C4-2B (cell line): ENCODE measurements around the gene DZIP1L.
"Not testable (repeated sequence)": the region's sequence is repeated elsewhere in the genome, so short reads cannot be mapped to it uniquely, and the experiment has no call there.

Experiments used
- H3K27ac ChIP-seq: fragments of 450-650 bp; 2 replicates; pipeline ENCODE4 v1.5.1; 2017
- CTCF ChIP-seq: fragments of 450-650 bp; conservative IDR thresholded peaks from 2 replicates; pipeline ENCODE4 v1.5.1; 2017; ENCODE audit warnings: mild to moderate bottlenecking
- ZFX ChIP-seq: fragments of 450-650 bp; IDR thresholded peaks from 2 replicates; pipeline ENCODE4 v1.6.1; 2017

Gene DZIP1L

DNA sequence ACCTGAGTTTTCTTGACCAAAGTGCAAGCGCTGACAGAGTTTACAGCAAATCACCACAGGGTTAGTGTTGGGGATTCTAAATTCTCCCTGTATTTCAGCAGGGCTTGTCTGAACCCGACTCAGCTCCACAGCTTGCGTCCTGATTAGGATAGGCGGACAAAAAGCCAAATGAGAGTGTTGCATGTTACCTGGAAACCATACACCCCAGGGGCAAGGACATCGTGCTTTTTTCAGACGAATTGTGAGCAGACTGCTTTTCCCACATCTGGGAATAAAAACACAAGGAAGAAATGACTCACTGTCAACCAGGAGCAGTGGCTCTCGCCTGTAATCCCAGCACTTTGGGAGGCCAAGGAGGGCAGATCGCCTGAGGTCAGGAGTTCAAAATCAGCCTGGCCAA lies 3.0 kb downstream of the DZIP1L start:
- no peak overlapping the region for H3K27ac ChIP-seq
- TF ChIP-seq ZFX (no peak), CTCF (no peak)

DNA sequence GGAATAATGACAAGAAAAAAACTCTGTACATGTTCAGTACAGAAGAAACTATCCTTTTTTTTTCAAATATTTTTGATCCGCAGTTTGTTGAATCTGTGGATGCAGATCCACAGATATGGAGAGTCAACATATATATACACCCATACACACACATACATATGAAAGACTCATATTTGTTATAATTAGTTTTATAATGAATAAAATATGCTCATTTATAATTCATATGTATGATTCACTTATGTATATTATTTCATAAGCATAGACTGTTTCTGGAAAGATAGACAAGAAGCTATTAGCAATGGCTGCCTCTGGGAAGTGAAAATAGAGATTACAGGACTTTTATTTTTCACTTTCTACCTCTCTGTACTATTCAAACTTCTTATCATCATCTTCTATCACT lies 9.8 kb downstream of the DZIP1L start:
- H3K27ac ChIP-seq, result no peak overlapping the region
- no peak for TF ChIP-seq ZFX
- TF ChIP-seq CTCF, result no peak

DNA sequence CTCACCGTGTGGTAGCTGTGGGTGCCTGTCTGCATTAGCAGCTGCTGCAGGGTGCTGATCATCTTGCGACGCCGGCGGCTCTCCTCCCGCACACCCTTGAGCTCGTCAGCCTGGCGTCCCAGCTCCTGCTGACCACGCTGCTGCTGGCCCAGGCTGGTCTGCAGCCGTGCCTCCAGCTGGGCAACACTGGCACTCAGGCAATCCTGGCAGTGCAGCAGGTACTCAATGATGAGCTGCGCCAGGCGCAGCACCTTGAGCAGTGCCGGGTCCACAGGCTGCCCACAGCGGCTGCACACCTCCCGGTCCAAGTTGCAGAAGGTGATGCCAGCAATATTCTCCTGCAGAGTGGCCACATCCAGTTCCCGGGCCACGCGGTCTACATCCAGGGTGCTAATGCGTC lies 11.9 kb downstream of the DZIP1L start:
- H3K27ac ChIP-seq, result no peak overlapping the region
- TF ChIP-seq CTCF (no peak), ZFX (no peak)

DNA sequence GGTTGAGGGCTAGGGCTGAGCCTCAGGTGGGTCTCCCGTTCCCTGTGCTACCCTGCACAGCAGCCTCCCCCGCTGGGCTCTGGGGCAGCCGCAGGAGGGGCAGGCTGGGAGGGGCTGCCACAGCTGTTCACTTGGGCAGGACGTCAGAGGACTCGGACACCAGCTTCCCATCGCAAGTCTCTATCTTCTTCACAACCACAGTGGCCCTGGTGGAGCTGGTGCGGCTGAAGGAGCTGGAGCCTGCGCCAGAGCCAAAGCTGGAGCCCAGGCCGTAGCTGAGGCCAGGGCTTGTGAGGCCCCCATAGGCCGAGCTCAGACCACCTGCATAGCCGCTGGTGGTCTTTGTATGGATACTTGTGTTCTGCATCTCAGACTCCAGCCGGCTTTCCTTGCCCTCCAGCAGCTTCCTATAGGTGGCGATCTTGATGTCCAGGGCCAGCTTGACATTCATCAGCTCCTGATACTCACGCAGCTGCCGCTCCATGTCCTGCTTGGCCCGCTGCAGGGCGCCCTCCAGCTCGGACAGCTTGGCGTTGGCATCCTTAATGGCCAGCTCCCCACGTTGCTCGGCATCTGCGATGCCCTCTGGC lies 14.0 kb downstream of the DZIP1L start:
- not testable (repeated sequence) for H3K27ac ChIP-seq
- TF ChIP-seq CTCF, result peak; percentile 33

- no peak overlapping the region for H3K27ac ChIP-seq
Observed at GRCh38 chr3:138099417-138099816, 16.0 kb downstream of the DZIP1L start.

DNA sequence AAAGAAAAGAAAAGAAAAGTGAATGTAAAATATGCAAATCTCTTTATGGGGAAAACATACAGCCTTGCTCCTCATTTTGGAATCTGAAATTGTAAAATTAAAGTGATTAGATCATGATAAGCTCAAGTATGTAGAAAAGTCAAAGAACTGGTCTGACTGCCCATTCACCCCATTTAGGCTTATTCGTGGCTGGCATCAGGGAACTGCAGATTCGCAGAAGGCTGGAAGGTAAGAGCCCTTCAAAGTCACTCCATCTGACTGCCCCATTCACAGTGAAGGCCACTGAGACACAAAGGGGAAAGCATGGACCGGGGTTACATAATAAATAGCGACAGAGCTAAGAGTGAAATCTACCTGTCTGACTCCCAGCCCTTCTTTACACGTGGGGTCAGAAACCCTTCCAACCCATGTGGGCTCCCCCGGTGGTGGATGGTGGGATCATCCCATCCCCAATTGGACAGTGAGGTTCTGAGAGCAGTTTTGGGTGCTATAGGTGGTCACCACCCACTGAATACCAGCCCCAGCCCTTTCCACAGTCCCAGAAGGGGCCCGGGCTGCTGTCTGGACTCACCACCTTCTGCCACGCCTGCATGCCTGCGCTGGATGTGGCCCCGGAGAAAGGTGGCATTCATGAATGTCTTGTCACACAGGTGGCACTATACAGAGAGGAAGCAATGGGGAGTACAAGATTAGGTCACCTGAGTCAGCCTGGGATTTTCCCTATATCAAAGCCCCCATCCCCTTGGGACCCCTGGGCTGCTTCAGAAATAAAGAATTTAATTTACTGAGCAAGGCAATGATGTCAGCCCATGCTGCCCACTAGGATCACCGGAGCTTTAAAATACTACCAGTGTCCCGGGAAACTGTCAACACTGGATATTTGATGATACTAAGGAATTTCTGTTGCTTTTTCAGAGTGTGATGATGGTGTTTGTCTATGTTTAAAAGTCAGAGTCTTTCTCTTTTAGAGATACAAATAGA lies 17.9 kb downstream of the DZIP1L start:
- TF ChIP-seq CTCF (peak; percentile 49), ZFX (no peak)
- H3K27ac ChIP-seq, result no peak overlapping the region

More at GRCh38 chr3:138099417-138099816, 16.0 kb downstream of the DZIP1L start:
- TF ChIP-seq ZFX (no peak), CTCF (no peak)

- TF ChIP-seq ZFX (no peak), CTCF (no peak)
- H3K27ac ChIP-seq, result no peak overlapping the region
Observed at GRCh38 chr3:138093721-138094120, 21.7 kb downstream of the DZIP1L start.
